ENCODE measurements around the gene TMEM63C.

DNA sequence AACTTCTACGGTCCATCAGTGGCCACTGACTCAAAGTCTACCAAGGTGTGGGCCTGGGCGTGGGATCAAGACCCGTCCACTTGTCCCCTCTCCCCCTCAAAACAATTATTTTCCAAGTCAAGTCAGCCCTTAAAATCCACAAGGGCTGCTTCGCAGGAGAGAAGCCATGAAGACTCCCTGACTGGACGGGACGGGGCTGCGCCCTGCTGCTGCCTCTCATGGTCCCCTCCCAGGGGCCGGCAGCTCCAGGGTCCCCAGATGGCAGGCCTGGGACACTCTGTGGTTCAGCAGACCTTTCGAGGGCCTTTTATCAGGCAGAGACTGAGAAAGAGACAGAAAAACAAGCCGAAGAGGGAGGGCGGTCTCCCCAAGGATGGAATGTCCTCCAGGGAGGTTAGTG is 78.6 kb downstream of the TMEM63C start:
- TF ChIP-seq, protein P1, sequence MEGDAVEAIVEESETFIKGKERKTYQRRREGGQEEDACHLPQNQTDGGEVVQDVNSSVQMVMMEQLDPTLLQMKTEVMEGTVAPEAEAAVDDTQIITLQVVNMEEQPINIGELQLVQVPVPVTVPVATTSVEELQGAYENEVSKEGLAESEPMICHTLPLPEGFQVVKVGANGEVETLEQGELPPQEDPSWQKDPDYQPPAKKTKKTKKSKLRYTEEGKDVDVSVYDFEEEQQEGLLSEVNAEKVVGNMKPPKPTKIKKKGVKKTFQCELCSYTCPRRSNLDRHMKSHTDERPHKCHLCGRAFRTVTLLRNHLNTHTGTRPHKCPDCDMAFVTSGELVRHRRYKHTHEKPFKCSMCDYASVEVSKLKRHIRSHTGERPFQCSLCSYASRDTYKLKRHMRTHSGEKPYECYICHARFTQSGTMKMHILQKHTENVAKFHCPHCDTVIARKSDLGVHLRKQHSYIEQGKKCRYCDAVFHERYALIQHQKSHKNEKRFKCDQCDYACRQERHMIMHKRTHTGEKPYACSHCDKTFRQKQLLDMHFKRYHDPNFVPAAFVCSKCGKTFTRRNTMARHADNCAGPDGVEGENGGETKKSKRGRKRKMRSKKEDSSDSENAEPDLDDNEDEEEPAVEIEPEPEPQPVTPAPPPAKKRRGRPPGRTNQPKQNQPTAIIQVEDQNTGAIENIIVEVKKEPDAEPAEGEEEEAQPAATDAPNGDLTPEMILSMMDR (conservative IDR thresholded peaks at IDR 0.05): no peak
- TF ChIP-seq ZFX (IDR thresholded peaks at IDR 0.05): no peak
